Fibroblast of lung (primary cell): ENCODE results near the gene PCMT1.

Source experiments
- EZH2 ChIP-seq: IDR thresholded peaks from 2 replicates; pipeline ENCODE4 v1.5.1; 2012; ENCODE audit warnings: low read length, control low read depth, mild to moderate bottlenecking; ENCODE audit errors: missing control alignments
- TF ChIP-seq, protein P1 (sequence below), 2 donors: IDR thresholded peaks in 1 of 2; conservative IDR thresholded peaks in 1 of 2; 1 replicate in 1 of 2; 2 replicates in 1 of 2; pipeline ENCODE4 v1.5.1; 2011 to 2012; ENCODE audit warnings: low read length in 2 of 2, control low read depth in 1 of 2, inconsistent platforms in 1 of 2, low read depth in 1 of 2, mild to moderate bottlenecking in 1 of 2

- TF ChIP-seq, protein P1, sequence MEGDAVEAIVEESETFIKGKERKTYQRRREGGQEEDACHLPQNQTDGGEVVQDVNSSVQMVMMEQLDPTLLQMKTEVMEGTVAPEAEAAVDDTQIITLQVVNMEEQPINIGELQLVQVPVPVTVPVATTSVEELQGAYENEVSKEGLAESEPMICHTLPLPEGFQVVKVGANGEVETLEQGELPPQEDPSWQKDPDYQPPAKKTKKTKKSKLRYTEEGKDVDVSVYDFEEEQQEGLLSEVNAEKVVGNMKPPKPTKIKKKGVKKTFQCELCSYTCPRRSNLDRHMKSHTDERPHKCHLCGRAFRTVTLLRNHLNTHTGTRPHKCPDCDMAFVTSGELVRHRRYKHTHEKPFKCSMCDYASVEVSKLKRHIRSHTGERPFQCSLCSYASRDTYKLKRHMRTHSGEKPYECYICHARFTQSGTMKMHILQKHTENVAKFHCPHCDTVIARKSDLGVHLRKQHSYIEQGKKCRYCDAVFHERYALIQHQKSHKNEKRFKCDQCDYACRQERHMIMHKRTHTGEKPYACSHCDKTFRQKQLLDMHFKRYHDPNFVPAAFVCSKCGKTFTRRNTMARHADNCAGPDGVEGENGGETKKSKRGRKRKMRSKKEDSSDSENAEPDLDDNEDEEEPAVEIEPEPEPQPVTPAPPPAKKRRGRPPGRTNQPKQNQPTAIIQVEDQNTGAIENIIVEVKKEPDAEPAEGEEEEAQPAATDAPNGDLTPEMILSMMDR (conservative IDR thresholded peaks at IDR 0.05 in 1 of 2, IDR thresholded peaks at IDR 0.05 in 1 of 2; ENCODE audit: low read depth in 1 of 2, low read length in 2 of 2) = no peak
- TF ChIP-seq EZH2 = no peak
Observed at GRCh38 chr6:149852881-149853280, 103.3 kb downstream of the PCMT1 start.
